ENCODE results near the gene ZNF280B.
"Not testable (repeated sequence)": the region's sequence is repeated elsewhere in the genome, so short reads cannot be mapped to it uniquely, and the experiment has no call there.

The ZNF280B gene

GRCh38 chr22:22462813-22463567 is 45.6 kb downstream of the ZNF280B start:
- DNase-seq = no peak

DNA sequence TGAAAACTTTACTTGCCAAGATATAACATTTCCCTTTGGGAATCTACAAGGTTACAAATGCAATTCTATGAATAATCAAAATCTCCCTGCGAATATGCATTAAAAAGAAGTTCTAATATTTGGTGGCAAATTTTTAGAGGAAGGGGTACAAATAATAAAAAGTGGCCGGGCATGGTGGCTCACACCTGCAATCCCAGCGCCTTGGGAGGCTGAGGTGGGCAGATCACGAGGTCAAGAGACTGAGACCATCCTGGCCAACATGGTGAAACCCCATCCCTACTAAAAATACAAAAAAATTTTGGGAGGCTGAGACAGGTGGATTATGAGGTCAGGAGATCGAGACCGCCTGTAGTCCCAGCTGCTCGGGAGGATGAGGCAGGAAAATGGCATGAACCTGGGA is 47.0 kb downstream of the ZNF280B start:
- DNase-seq = no peak

- no peak for DNase-seq
Measured at GRCh38 chr22:22461111-22461510, 47.4 kb downstream of the ZNF280B start.

DNA sequence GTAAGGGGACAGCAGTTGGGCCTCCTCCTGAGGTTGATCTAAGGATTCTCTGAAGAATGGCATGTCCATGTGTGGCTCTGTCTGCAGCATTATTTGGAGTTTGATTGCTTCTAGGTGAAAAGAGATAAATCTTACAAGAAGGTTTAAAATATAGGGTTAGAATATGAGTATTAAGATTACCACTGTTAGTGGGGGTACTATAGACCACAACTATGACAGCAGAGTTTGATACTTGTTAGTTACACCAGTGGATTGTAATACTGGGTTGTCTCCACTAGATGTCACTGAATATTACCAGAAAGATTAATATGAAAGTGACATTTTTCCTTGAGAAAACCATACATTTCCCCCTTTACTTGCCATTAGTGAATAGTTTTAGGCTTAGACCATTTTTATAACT is 47.9 kb downstream of the ZNF280B start:
- DNase-seq = no peak

GRCh38 chr22:22460060-22460459 is 48.5 kb downstream of the ZNF280B start:
- DNase-seq = no peak

- DNase-seq = no peak
Measured at GRCh38 chr22:22458896-22459588, 49.5 kb downstream of the ZNF280B start.

- no peak for DNase-seq
Measured at GRCh38 chr22:22458387-22458786, 50.2 kb downstream of the ZNF280B start.

- no peak for DNase-seq
Measured at GRCh38 chr22:22454997-22455396, 53.5 kb downstream of the ZNF280B start.

DNA sequence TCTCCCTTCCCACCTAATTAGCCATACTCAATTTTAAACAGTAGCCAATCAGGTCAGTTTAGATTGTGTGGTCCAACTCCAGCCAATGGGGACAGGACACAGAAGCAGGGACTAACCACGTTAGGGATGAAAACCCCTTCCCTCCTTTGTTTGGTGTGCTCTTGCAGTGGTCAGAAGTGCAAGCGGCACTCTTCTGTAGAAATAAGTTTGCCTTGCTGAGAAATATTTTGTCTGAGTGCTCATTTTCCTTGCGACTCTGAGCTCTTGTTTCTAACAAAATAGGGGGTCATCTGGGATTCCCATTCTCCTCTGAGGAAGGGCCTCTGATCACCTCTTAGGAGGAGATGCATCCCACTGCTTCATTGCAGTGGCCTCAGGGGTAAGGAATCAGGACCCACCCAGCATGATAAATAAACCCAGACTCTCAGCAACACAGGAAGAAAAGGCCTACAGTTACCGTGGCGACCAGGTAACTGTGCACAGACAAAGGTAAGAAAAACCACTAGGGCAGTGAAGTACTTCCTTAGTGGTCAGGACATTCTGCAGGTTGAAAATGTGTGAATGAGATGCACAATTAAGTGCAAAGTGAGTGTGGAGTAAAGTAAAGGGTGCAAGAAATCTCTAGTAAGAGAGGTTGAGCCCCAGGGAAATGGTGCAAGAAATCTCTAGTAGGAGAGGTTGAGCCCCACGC is 55.4 kb downstream of the ZNF280B start:
- DNase-seq = no peak

GRCh38 chr22:22452211-22452610 is 56.3 kb downstream of the ZNF280B start:
- no peak for DNase-seq

GRCh38 chr22:22450343-22450839 is 58.2 kb downstream of the ZNF280B start:
- DNase-seq = no peak

DNA sequence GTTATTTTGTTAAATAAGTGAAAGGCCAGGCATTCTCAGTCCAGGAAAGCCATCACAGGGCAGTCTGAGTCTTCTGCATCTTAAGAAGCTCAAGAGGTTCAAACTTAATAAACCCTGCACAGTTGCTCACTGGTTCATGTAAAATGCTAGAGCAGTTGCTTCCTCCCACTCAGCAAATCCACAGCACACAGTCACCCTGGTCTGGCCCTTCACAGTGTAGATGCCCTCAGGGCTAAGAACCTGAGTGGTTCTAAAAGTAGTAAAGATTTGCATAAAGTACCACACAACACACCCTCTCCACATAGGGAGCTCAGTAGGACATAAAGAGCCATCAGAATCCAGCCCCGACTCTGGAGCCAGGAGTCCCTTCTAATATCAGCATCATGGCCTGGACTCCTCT is 58.7 kb downstream of the ZNF280B start:
- no peak for DNase-seq

- no peak for DNase-seq
Measured at GRCh38 chr22:22446517-22446916, 62.0 kb downstream of the ZNF280B start.

DNA sequence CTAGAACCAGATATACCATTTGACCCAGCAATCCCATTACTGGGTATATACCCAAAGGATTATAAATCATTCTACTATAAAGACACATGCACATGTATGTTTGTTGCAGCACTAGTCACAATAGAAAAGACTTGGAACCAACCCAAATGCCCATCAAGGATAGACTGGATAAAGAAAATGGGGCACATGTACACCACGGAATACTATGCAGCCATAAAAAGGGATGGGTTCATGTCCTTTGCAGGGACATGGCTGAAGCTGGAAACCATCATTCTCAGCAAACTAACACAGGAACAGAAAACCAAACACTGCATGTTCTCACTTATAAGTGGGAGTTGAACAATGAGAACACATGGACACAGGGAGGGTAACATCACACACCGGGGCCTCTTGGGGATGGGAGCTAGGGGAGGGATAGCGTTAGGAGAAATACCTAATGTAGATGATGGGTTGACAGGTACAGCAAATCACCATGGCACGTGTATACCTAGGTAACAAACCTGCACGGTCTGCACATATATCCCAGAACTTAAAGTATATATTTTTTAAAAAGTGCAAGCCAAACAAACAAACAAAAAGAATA is 64.4 kb downstream of the ZNF280B start:
- not testable (repeated sequence) for DNase-seq

DNA sequence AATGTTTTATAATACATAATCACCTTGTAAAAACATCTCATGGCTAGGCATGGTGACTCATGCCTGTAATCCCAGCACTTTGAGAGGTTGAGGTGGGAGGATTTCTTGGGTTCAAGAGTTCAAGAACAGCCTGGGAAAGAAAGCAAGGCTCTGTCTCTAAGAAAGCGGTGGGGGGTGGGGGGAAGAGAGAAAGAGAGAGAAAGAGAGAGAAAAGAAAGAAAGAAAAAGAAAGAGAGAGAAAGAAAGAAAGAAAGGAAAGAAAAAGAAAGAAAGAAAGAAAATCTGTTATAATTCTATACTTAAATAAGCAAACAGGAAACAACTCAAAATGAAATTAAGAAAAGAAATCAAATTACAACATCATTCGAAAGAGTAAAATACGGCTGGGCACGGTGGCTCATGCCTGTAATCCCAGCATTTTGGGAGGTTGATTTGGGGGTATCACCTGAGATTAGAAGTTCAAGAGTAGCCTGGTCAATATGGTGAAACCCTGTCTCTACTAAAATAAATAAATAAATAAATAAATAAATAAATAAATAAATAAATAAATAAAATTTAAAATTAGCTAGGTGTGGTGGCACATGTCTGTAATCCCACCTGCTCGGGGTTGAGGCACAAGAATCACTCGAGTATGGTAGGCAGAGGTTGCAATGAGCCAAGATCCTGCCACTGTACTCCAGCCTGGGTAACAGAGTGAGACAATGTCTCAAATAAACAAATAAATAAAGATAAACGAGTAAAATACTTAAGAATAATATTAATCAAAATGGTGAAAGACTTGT is 65.4 kb downstream of the ZNF280B start:
- DNase-seq = no peak

GRCh38 chr22:22441626-22442025 is 66.9 kb downstream of the ZNF280B start:
- not testable (repeated sequence) for DNase-seq

- DNase-seq = no peak
Measured at GRCh38 chr22:22440188-22440587, 68.4 kb downstream of the ZNF280B start.
